Heart left ventricle (tissue), 13 donors: ENCODE measurements around the gene FANCB.

Experiments
- POLR2A ChIP-seq, 2 donors: fragments of 450-650 bp; IDR thresholded peaks; one replicate each; pipeline ENCODE4 v1.6.1; 2017; ENCODE audit warnings: antibody characterized with exemption in 2 of 2, mild to moderate bottlenecking in 2 of 2, moderate library complexity in 2 of 2
- TF ChIP-seq, protein P1 (sequence below), 12 donors: fragments of 200-600 bp; sonication (generic) in 4 of 12; IDR thresholded peaks; one replicate each; pipeline versions ENCODE4 v1.5.0 to v1.8.0; 2018 to 2022; ENCODE audit warnings: antibody characterized with exemption in 12 of 12, mild to moderate bottlenecking in 5 of 12
- donor health status: ischemic (EF 13 %, LVEDD 7.1; RV severe dilation, severe dysfunction).
- donor health status: DM: no; HTN: yes; CAD: no.
- donor health status: DM: no; HTN: no; CAD: no.
- donor health status: ischemic (EF 25% LVEDD 6.9; RV normal size, moderate dysfunction).
- donor health status: ischemic (EF 25% LVEDD 5.7; RV mildly dilated, moderate dysfunction).
- donor health status: ischemic (EF 35%, LVEDD 5.7; RV mildly dilated, moderate dysfunction).
- donor health status: nonischemic (EF 11% LVEDD 7.7; RV severe dilation, severe dysfunction).
- donor health status: DM: yes; HTN: yes; CAD: no.
- donor health status: PGD.
- donor health status: ischemic (EF 29% LVEDD 5.4; RV normal size, mild dysfunction).
- donor health status: nonischemic (EF 23%, LVEDD 6.1; RV moderate dilation, normal function).

DNA sequence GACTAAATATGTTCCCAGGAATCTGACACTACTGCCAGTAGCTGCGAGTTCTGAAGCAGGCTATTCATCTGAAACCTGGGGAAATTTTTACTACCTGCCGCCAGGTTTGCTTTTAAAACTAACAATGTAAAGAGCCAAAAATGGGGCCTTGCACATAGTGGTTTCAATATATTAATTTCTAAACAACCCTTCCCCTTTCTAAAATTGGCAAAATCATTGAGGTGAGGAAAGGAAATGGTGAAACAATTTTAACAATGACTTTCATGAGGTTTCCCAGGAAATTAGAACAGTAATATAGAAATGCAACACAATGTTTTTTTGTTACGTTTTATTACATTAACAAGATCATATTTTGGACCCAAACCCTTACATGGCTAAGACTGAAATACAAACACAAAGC lies 21.3 kb downstream of the FANCB start:
- TF ChIP-seq, protein P1, sequence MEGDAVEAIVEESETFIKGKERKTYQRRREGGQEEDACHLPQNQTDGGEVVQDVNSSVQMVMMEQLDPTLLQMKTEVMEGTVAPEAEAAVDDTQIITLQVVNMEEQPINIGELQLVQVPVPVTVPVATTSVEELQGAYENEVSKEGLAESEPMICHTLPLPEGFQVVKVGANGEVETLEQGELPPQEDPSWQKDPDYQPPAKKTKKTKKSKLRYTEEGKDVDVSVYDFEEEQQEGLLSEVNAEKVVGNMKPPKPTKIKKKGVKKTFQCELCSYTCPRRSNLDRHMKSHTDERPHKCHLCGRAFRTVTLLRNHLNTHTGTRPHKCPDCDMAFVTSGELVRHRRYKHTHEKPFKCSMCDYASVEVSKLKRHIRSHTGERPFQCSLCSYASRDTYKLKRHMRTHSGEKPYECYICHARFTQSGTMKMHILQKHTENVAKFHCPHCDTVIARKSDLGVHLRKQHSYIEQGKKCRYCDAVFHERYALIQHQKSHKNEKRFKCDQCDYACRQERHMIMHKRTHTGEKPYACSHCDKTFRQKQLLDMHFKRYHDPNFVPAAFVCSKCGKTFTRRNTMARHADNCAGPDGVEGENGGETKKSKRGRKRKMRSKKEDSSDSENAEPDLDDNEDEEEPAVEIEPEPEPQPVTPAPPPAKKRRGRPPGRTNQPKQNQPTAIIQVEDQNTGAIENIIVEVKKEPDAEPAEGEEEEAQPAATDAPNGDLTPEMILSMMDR (IDR thresholded peaks at IDR 0.05): no peak
- no peak for TF ChIP-seq POLR2A (IDR thresholded peaks at IDR 0.05)
